AG20443 (cell line): ENCODE results near the gene RAB11B.
A peak's percentile ranks its signal among the peaks of the same experiment; 100 is the strongest.
"Not testable (repeated sequence)": the region's sequence is repeated elsewhere in the genome, so short reads cannot be mapped to it uniquely, and the experiment has no call there.

Experiments
- DNase-seq: peaks from one replicate; pipeline ENCODE4 v3.0.0; 2012; ENCODE audit warnings: low spot score, mixed read lengths

The RAB11B gene

GRCh38 chr19:8370176-8371010, 19.8 kb upstream of the RAB11B start:
- no peak for DNase-seq

DNA sequence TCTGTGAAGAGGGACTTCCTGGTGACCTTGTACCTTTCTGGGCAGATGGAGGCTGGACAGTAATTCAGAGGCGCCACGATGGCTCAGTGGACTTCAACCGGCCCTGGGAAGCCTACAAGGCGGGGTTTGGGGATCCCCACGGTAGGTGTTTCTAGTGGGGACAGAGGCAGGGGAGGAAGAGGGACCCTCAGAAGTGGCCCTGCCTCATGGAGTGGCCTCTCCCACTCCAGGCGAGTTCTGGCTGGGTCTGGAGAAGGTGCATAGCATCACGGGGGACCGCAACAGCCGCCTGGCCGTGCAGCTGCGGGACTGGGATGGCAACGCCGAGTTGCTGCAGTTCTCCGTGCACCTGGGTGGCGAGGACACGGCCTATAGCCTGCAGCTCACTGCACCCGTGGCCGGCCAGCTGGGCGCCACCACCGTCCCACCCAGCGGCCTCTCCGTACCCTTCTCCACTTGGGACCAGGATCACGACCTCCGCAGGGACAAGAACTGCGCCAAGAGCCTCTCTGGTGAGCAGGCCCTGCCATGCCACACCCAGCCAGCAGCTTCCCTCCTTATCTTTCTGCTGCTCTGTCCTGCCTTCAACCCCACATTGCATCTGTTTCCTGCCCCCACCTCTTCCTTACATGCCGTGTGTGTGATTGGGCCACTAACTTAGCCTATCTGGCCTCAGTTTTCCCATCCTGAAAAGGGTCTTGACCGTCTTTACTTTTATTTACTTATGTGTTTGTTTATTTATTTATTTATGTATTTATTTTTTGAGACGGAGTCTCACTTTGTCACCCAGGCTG, 19.0 kb upstream of the RAB11B start:
- no peak for DNase-seq

- peak; percentile 2 for DNase-seq
These were observed 16.0 kb upstream of the RAB11B start for GRCh38 chr19:8373867-8374813.

DNA sequence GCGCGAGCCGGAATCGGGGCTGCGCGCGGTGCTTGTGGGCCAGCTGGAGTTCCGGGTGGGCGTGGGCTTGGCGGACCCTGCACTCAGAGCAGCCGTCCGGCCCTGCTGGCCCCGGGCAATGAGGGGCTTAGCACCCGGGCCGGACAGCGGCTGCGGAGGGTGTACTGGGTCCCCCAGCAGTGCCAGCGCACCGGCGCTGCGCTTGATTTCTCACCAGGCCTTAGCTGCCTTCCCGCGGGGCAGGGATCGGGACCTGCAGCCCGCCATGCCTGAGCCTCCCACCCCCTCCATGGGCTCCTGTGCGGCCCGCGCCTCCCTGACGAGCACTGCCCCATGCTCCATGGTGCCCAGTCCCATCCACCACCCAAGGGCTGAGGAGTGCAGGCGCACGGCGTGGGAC, 14.4 kb upstream of the RAB11B start:
- DNase-seq, result not testable (repeated sequence)

DNA sequence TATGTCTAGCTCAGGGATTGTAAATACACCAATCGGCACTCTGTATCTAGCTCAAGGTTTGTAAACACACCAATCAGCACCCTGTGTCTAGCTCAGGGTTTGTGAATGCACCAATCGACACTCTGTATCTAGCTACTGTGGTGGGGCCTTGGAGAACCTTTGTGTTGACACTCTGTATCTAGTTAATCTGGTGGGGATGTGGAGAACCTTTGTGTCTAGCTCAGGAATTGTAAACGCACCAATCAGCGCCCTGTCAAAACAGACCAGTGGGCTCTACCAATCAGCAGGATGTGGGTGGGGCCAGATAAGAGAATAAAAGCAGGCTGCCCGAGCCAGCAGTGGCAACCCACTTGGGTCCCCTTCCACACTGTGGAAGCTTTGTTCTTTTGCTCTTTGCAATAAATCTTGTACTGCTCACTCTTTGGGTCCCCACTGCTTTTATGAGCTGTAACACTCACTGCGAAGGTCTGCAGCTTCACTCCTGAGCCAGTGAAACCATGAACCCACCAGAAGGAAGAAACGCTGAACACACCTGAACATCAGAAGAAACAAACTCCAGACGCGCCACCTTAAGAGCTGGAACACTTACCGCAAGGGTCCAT, 13.7 kb upstream of the RAB11B start:
- not testable (repeated sequence) for DNase-seq

- DNase-seq, result no peak
These were observed 12.6 kb upstream of the RAB11B start for GRCh38 chr19:8377598-8377997.

- not testable (repeated sequence) for DNase-seq
These were observed 10.8 kb upstream of the RAB11B start for GRCh38 chr19:8379156-8379891.

GRCh38 chr19:8384569-8384968, 5.6 kb upstream of the RAB11B start:
- DNase-seq, result not testable (repeated sequence)

DNA sequence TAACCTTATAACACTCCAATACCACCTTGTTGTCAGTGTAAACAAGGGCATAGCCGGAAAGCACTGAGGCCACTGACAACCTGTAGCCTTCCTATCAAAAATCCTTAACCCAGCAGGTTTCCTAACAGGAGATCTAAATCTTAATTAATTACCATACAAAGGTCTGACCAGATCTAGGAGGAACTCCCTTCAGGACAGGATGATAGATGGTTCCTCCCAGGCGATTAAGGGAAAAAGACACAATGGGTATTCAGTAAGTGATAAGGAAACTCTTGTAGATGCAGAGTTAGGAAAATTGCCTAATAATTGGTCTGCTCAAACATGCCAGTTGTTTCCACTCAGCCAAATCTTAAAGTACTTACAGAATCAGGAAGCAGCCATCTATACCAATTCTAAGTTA, 5.1 kb upstream of the RAB11B start:
- DNase-seq, result not testable (repeated sequence)

GRCh38 chr19:8385566-8385965, 4.6 kb upstream of the RAB11B start:
- not testable (repeated sequence) for DNase-seq

DNA sequence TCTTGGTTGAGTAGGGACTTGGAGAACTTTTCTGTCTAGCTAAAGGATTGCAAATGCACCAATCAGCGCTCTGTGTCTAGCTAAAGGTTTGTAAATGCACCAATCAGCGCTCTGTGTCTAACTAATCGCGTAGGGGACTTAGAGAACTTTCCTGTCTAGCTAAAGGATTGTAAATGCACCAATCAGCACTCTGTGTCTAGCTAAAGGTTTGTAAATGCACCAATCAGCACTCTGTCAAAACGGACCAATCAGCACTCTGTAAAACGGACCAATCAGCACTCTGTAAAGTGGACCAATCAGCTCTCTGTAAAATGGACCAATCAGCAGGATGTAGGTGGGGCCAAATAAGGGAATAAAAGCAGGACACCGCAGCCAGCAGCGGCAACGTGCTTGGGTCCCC, 3.7 kb upstream of the RAB11B start:
- DNase-seq, result not testable (repeated sequence)

DNA sequence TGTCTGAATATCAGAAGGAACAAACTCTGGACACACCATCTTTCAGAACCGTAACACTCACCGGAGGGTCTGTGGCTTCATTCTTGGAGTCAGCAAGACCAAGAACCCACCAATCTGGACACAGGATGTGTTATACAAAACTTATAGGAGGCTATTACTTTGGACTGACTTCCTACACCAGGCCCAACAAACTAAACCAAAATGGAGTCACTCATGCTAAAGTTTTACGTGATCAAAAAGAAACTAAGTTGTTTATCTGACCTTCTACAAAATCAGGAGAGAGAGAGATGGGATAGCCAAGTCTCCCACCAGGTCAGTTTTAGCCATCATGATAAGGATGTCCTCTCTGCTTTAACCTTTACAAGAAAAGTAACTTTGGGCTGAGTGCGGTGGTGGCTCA, 3.2 kb upstream of the RAB11B start:
- DNase-seq, result no peak

GRCh38 chr19:8387688-8388611, 2.2 kb upstream of the RAB11B start:
- no peak for DNase-seq

DNA sequence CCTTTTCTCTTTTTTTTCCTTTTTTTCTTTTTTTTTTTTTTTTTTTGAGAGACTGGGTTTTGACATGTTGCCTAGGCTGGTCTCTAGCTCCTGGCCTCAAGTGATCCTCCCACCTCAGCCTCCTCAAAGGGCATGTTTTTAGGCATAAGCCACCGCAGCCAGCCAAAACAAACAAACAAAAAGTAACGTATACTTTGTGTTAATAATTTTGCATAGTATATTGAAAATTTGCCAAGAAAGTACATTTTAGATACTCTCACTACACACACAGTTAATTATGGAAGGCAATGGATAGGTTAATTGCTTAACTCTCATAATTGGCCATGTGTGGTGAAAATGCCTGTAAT, 1.6 kb upstream of the RAB11B start:
- DNase-seq, result no peak

GRCh38 chr19:8390617-8390981, 439 bp downstream of the RAB11B start:
- peak; percentile 96 for DNase-seq

- DNase-seq, result no peak
These were observed 1.2 kb downstream of the RAB11B start for GRCh38 chr19:8391198-8392016.

GRCh38 chr19:8392017-8392591, 1.9 kb downstream of the RAB11B start:
- peak; percentile 17 for DNase-seq

GRCh38 chr19:8393192-8393870, 3.2 kb downstream of the RAB11B start:
- DNase-seq, result no peak
